T-helper 1 cell treated with Interleukin-12 subunit alpha and Interleukin-12 subunit beta and Interleukin-4 antibody, amounts not matched to agents 30 ng/mL and 1 ng/mL, for 36 hours (primary cell): ENCODE results near the gene RALGAPA2. TPM values are rescaled to one million over a fixed set of nuclear protein-coding genes. Genes with fewer than 3 reads are reported as not detected.
"Not testable (repeated sequence)": the region's sequence is repeated elsewhere in the genome, so short reads cannot be mapped to it uniquely, and the experiment has no call there.

ENCODE experiments used
- intact Hi-C: fragments of 100-400 bp; cut with micrococcal nuclease; formaldehyde crosslinking; loops from one replicate; pipeline ENCODE4 v1.15.1; 2024
- total RNA-seq: library from RNA; stranded (reverse); gene quantifications from 2 replicates; pipeline ENCODE4 v1.2.3, GENCODE V29; 2022

The RALGAPA2 gene
- total RNA-seq, 1 donor from 2014 or later = 28.6 TPM

DNA sequence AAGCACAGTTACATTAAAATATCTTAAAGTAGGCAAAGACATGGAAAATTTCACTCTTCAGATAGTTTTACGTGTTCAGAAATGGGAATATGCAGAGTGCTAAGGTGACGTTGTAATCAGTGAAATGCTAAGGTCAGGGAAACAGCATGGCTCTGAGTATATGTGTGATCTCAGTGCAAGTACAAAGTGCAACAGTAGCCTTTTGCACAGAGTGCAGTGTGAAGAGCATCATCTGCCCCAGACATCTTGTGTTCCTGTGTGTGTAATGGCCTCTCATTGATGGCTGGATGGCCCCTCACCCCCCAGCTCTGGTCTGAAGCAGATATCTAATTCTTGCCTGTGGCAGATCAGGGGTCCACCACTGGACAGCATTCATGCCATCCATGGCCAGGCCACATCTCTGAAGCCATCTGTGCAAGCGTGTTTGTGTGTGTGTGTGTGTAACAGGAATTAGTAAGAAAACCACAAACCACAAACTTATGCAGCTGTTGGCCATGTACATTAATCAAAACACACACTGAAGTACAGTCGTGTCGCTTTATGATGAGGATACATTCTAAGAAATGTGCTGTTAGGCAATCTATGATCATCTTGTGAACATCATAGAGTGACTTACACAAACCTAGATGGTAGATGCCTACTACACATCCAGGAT is 165.1 kb downstream of the RALGAPA2 start:
- intact Hi-C loops = no loop called here

- intact Hi-C loops = no loop called here
Measured at GRCh38 chr20:20546402-20546801, 166.0 kb downstream of the RALGAPA2 start.

DNA sequence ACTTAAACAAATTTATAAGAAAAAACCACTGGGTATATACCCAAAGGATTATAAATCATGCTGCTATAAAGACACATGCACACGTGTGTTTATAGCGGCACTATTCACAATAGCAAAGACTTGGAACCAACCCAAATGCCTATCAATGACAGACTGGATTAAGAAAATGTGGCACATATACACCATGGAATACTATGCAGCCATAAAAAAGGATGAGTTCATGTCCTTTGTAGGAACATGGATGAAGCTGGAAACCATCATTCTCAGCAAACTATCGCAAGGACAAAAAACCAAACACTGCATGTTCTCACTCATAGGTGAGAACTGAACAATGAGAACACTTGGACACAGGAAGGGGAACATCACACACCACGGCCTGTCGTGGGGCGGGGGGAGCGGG is 169.1 kb downstream of the RALGAPA2 start:
- intact Hi-C loops = not testable (repeated sequence)

- intact Hi-C loops = no loop called here
Measured at GRCh38 chr20:20536240-20536933, 176.1 kb downstream of the RALGAPA2 start.

GRCh38 chr20:20535051-20535450 is 177.4 kb downstream of the RALGAPA2 start:
- intact Hi-C loops = no loop called here

- intact Hi-C loops = no loop called here
Measured at GRCh38 chr20:20531283-20531682, 181.2 kb downstream of the RALGAPA2 start.

DNA sequence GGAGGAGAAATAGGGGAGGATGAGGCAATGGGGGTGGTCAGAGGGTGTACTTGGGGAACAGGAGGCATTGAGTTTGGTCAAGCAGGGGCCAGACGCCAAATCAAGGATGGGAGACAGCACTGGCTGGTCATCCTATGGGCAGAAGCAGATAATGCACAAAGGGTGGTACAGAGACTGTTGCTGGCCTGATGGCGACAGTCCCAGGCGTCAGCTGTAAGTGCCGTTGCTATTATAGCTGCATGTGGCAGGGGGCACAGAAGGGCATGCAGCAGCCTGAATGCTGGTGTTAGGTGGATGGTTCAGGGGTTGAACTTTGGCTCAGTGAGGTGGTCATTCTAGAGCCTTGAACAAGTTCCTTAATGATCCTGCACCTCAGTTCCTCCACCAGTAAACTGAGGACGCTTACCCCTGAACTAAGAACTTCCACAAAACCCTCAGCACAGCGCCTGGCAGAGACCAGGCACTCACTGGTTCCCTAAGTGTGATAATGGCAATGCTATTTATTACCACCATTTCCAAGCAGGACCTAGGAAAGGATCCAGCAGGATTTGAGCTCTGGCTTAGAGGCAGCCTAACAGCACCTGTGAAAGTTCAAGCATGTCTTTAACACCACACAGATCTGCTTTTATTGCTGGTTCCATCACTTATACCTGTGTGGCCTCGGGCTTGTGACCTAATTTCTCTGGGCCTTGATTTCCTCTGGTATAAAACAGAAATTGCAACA is 181.9 kb downstream of the RALGAPA2 start:
- intact Hi-C loops = no loop called here

- intact Hi-C loops = no loop called here
Measured at GRCh38 chr20:20529597-20529996, 182.8 kb downstream of the RALGAPA2 start.

DNA sequence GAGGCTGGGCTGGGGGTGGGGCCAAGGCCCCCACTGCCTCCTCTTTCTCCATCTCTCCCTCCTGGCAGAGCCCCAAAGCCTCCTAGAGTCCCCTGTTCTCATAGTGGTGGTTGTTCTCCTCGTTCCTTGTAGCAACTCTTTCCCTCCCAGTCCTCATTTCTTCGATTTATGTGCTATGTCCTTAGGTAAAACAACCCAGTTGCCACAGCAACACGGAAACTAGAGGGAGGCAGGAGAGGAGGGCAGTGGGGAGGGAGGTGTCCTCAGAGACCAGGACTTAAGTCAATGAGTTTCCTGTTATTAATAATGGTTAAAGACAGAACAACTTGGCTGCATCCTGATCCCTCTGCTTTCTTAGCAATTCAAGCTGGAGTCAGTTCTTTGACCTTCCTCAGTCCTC is 183.6 kb downstream of the RALGAPA2 start:
- intact Hi-C loops = no loop called here

GRCh38 chr20:20527661-20528060 is 184.8 kb downstream of the RALGAPA2 start:
- intact Hi-C loops = no loop called here

DNA sequence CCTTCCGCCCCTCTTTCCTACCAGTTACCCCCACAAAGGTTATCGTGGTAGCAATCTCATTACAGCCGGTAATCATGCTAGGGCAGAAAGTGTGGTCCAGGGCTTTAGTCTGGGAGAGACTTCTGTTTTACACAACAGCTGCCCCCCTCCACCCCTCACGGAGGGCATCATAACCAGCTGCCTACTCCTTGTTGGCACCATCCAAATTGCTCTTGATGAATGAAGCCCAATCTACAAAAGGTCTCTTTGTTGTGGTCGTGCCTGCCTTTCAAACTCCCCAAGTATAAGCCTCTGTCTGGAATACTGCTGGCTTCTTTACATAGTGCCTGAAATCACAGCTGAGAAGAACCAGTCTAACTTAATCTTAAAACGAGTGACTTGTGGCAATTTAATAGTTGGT is 186.7 kb downstream of the RALGAPA2 start:
- intact Hi-C loops = no loop called here

GRCh38 chr20:20525214-20525613 is 187.2 kb downstream of the RALGAPA2 start:
- intact Hi-C loops = no loop called here

GRCh38 chr20:20524756-20525155 is 187.7 kb downstream of the RALGAPA2 start:
- intact Hi-C loops = no loop called here

DNA sequence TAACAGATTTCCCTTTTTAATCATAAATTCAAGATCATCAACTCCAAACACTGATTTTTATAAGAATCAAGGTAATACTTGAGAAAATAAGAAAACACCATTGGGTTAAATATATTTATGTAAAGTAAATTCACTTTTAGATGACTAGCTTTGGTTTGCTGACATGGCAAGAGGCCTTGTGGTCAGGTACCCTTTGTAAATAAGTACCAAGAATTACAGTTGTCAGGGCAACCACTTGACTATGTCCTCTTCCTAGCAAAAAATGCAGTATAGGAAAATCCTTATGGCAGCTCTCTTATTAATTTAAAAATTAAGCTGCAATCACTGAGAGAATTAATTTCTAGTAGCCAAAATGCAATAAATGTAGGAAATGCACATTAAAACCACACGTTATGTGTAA is 190.7 kb downstream of the RALGAPA2 start:
- intact Hi-C loops = no loop called here

DNA sequence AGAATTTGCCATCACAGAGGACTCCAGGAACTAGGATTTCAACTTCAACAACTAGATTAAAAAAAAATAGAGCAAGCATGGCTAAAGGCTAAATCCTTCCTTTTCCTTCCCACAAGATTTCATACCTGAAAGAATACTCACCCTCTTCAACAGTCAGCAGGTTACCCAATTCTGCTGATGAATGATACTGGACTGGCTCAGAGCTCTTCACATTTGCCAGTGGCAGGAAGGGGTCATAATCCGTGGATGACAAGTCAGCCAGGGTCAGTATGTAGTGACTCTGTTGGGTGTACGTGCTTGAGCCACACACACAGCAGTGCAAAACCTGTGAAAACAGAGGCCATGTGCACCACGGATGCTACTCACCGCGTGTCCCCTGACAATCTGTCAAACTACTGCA is 191.7 kb downstream of the RALGAPA2 start:
- intact Hi-C loops = no loop called here

GRCh38 chr20:20519269-20519668 is 193.2 kb downstream of the RALGAPA2 start:
- intact Hi-C loops = no loop called here

- intact Hi-C loops = no loop called here
Measured at GRCh38 chr20:20518263-20518662, 194.2 kb downstream of the RALGAPA2 start.

- intact Hi-C loops = no loop called here
Measured at GRCh38 chr20:20517296-20517695, 195.1 kb downstream of the RALGAPA2 start.

DNA sequence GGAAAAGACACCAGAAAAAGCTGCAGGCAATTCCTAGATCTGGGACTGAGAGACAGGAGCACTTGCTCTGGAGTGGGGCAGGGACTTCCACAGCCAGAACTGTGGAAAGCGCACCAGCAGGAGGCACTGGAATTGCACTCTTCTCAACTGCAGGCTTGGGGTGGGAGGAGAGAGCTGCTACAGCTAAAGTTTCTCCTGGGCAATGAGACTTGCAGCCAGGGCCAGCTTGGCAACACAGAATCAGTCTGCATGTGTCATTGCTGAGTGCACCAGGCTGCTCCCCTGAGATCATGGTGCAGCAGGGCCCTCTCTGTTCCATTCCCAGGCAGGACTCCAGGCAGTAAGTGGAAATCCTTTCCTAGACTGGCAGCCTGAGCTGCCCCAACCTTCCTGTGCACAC is 198.7 kb downstream of the RALGAPA2 start:
- intact Hi-C loops = no loop called here

DNA sequence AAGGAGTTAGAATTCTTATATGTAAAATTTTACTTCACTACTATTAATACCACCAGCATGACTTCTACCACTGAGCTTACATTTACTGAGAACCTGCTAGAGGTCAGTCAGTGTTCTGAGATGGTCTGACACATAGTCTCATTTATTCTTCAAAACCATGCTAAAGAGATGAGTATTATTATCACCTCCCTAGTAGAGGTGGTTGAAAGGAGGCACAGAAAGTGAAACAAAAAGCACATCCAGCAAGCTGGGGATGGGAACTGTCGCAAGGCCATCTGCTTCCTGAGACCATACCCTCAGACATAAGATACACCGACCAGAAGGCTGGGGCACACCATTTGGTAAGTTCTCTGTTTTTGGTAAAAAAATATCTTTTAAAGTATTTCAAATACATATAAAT is 206.9 kb downstream of the RALGAPA2 start:
- intact Hi-C loops = no loop called here

- intact Hi-C loops = no loop called here
Measured at GRCh38 chr20:20503777-20504530, 208.5 kb downstream of the RALGAPA2 start.

- intact Hi-C loops = no loop called here
Measured at GRCh38 chr20:20501128-20501527, 211.3 kb downstream of the RALGAPA2 start.
